Skin of body (tissue), 3 donors: ENCODE measurements around the gene LGR4. TPM values are rescaled to one million over a fixed set of nuclear protein-coding genes. Genes with fewer than 3 reads are reported as not detected.
"Not testable (repeated sequence)": the region's sequence is repeated elsewhere in the genome, so short reads cannot be mapped to it uniquely, and the experiment has no call there.

Experiments
- DNase-seq: peaks from one replicate; lab custom pipeline; 2025; lab: John Stamatoyannopoulos, UW
- small RNA-seq: library from RNA; depleted of rRNA; stranded (forward); fragments of <200 nt; gene quantifications from one replicate; pipeline ENCODE3, GENCODE V24; 2014; ENCODE audit warnings: low replicate concordance
- total RNA-seq: library from RNA; depleted of rRNA; stranded (reverse); fragments of >200 nt; gene quantifications from one replicate; pipeline ENCODE4 v1.2.3, GENCODE V29; 2014

LGR4 gene
- total RNA-seq, 1 donor from 2014 or later = 142 TPM

DNA sequence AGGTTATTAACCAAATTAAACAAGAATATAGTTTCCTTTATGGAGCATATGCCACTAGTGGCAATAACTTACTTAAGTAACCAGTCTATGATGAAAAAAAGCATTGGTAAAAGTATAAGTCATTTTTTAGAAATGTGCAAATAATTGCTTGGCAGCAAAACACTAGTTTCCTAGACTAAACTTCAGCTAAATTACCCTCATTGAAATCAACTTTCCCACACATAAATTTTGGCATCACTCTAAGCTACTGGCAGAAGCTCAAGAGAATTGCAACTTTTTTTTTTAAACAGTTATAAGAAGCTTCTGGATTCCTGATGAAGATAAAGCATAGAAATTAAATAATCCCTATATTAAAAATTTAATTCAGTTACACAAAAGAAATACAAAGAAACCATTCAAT, 122.1 kb downstream of the LGR4 start:
- peak; percentile 32 for DNase-seq

DNA sequence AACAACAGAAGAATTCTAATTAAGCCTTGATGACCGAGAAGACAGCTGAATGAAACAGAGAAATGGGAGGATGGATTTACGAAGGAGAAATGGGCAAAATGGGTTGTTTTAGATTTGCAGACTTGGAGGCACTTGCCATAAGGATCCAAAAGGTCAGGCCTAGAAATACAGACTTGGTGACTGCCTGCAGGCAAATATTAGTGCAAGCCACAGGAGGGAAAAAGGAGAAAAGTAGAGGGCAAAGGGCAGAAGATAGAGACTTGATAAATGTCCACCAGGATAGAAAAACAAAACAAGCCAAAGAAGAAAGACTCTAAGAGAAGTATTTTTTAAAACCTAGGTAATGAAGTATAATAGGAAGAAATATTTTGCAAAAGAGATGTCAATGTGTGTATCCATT, 122.7 kb downstream of the LGR4 start:
- no peak for DNase-seq

DNA sequence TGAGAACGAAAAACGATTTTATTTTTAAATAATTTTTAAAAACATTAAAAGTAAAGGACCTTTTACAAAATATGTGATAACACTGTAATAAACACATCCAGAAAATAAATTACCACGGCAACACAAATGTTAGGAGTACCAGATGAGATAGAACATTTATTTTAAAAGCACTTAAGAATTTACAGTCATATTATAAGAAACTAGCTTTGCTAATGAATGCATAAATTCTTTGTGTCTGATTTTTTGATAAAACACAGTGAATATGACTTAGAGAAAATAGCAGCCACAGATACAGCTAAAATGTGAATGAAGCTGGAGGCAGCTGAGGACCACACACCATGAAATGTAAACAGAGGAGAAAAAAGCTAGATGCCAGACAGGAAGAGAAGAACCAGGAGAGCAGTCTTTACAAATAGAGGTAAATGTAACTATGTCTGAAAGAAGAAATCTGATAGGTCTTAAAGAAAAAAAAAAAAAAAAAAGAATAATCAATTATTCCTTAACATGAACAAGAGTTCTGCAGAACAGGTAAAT, 124.2 kb downstream of the LGR4 start:
- no peak for DNase-seq

DNA sequence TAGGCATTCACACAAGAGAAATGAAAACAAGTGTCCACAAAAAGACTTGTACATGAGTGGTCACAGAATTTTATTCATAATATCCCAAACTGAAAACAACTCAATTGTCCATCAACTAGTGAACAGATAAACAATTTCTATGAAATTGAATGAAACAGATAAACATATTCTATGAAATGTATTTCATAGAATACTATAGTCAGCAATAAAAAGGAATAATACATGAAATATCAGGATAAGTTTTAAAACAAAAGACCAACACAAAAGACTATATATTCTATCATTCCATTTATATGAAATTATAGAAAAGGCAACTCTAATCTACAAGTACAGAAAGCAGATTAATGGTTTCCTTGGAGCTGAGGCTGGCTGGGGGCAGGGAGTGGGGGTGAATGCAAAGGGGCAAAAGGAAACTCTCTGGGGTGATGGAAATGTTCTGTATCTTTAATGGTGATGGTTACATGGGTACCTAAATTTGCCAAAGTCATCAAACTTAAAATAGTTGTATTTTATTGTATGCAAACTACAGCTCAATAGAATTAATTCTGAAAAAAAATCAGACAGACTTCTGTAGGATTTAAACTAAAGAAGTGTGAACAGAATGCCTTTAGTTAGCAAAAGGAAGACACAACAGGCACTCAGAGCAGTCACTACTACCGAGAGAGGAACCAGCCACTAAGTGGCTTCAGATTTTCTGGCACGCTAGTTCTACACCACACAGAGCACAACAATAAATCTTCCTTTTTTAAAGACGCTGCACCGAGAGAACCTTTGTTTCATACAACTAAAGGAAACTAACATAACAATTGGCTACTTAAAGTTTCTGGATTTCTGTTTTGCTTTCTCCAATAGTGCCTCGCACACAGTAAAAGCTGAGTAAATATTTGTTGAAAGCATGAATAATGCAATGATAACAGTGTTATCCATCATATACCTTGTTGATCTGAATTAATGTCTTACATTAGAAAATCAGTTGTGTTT, 124.9 kb downstream of the LGR4 start:
- no peak for DNase-seq

DNA sequence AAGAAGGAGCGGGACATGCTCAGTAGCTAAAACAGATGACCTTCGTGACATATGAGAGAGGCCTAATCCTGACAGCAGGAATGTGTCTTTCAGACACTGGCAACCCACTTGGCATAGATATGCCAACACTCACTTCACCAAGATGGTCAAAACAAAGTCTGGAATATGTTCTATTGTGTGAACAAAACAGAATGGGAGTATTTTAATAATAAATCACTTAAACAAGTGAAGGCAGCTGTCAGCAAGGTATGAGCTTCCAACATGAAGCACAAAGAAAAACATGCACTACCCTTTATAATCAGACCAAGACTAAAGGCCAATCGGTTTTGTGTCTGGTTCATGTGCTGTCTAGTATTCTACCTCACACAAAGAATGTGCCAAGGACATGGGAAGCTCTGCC, 132.6 kb downstream of the LGR4 start:
- DNase-seq = no peak

DNA sequence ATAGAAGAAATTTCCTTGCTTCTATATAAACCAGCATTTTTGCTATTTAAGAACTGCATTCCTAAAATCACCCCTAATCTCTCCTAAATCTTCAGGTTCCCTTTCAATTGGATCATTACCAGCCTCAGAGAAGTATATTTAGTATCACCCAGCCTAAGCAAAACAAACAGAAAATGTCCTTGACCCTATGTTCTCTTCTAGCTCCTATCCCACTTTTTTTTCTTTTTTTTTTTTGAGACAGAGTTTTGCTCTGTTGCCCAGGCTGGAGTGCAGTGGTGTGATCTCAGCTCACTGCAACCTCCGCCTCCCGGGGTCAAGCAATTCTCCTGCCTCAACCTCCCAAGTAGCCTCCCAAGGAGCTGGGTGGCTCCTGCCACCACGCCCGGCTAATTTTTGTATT, 137.8 kb downstream of the LGR4 start:
- DNase-seq = not testable (repeated sequence)

DNA sequence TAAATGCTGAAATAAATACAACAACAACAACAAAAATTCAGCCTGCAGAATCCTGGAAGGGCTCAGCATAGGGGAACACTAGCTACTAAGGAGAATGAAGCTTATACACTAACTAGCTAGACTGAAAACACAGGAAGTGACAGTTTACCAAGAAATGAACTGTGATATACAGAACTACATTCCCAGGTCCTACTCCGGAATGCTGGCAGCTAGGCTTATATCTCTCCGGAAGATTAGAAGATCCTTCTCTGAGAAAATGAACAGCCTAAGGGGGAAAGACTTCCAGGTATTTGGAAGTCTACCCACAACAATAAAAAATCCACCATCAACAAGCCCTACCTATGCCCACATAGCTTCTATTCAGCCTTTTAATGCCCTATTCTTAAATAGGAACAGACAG, 140.6 kb downstream of the LGR4 start:
- DNase-seq = no peak

DNA sequence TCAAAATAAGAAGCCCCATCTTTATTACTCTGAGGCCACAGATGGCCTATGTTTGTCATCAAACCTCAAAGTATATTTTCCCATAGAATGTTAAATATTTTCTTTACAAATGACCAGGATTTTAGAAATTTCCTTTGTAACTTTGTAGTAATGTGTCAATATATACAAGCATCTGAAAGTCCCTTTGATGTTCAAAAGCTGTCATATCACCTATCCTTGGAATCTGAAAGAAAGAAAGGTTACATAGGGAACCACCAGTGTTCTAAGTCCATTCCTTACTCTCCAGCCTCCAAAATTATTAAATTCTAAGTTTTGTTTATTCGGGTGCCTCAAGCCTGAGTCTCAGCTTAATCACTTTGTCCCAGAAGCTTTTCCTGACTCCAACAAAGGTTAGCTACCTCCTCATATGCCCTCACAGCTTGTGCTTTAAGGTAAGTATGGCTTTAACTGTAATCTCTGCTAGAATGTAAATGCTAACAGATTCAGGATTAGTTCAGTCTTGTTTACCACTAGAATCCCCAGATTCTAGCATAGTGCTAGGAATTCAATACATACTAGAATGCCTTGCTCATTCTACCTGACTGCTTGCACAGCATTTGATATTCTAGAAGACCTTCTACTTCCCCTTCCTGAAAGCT, 141.8 kb downstream of the LGR4 start:
- DNase-seq = no peak

DNA sequence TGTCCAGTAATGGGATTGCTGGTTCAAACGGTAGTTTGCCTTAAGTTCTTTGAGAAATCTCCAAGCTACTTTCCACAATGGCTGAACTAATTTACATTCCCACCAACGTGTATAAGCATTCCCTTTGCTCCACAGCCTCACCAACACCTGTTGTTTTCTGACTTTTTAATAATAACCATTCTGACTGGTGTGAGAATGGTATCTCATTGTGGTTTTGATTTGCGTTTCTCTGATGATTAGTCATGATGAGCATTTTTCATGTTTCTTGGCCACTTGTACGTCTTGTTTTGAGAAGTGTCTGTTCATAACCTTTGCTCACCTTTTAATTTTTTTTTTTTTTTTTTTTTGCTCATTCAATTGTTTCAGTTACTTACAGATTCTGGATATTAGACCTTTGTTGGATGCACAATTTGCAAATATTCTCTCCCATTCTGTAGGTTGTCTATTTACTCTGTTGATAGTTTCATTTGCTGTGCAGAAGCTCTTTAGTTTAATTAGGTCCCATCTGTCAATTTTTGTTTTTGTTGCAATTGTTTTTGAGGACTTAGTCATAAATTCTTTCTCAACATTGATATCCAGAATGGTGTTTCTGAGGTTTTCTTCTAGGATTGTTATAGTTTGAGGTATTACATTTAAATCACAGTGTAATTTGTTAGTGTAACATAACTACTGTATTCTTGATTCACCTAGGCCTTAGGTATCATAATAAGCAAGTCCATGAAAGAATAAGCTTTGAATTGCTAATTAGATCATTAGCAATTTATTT, 142.5 kb downstream of the LGR4 start:
- no peak for DNase-seq

DNA sequence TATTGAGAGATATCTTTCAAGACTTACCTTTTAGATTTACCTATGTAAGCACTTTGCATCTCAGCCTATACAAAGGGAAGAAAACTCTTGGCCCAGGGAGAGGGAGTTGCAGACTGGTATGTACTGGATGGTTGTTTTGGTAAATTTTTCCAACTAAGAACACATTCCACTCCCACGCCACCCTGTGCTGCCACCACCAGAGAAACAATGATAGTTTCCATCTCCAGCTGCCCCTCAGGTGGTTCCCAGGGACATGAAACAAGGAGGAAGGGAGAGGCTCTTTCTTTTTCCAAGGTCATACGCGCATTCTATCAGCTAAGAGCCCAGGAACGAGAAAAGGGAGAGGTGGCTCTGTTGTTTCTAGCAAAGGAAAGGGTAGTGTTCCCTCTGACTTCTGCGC, 144.0 kb downstream of the LGR4 start:
- no peak for DNase-seq

DNA sequence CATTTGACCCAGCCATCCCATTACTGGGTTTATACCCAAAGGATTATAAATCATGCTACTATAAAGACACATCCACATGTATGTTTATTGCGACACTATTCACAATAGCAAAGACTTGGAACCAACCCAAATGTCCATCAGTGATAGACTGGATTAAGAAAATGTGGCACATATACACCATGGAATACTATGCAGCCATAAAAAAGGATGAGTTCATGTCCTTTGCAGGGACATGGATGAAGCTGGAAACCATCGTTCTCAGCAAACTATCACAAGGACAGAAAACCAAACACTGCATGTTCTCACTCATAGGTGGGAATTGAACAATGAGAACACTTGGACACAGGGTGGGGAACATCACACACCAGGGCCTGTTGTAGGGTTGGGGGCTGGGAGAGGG, 145.5 kb downstream of the LGR4 start:
- DNase-seq = not testable (repeated sequence)

DNA sequence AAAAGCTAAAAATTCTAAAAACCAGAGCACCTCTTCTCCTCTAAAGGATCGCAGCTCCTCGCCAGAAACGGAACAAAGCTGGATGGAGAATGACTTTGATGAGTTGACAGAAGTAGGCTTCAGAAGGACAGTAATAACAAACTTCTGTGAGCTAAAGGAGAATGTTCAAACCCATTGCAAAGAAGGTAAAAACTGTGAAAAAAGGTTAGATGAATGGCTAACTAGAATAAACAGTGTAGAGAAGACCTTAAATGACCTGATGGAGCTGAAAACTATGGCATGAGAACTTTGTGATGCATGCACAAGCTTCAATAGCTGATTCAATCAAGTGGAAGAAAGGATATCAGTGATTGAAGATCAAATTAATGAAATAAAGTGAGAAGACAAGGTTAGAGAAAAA, 150.4 kb downstream of the LGR4 start:
- not testable (repeated sequence) for DNase-seq

DNA sequence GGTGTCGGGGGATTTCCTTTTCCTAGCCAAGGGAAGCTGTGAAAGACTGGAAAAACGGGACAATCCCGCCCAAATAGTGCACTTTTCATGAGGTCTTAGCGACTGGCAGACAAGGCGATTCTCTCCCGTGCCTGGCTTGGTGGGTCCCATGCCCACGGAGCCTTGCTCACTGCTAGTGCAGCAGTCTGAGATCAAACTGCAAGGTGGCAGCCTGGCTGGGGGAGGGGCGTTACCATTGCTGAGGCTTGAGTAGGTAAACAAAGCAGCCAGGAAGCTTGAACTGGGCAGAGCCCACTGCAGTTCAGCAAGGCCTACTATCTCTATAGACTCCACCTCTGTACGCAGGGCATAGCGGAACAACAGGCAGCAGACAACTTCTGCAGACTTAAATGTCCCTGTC, 151.2 kb downstream of the LGR4 start:
- not testable (repeated sequence) for DNase-seq

DNA sequence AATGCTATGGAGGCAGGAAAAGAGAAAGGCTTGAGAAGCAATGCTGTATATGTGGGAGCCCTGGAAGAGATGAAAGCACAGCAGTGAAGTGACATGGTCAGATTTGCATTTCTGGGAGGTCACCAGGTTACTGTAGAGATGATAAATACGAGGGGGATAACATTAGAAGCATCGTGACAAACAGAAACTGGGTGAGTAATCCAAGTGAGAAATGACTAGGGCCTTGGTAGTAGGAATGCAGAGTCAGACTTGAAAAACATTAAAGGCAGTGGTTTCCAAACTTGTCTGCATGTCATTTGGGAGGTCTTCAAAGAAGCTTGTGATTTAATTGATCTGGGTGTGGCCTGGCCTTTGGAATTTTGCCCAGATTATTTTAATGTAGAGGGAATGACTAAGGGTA, 153.5 kb downstream of the LGR4 start:
- no peak for DNase-seq

DNA sequence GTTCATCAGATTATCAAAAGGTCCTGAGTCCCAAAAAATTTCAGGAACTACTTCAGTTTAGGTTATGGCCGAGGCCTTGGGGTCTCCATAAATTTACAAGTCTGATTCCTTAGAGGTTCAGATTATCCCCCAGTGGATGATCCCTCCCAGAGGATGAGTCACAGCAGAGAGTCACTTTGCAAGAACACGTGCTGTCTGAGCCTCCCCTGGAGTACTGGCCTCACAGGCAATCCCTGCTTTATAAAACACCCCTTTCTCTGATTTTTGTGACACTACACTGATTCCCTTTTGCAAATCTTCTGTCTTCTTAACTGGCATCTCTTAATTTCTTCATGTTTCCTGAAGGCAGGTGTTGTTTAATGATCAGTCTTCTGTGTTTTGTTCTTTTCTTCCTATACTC, 154.8 kb downstream of the LGR4 start:
- no peak for DNase-seq

Small RNA genes lying within 50 kb of the gene (small RNA-seq; reads per million reads assigned to genes)
- not detected for gene AC100771.1
- gene MIR8087 = not detected
- gene RNA5SP339 = not detected

Other genes starting within 250 kb of the LGR4 start
- 12.1 TPM for gene CCDC34, start 109.6 kb downstream of the LGR4 start, total RNA-seq
- gene LIN7C, start 34.0 kb upstream of the LGR4 start, total RNA-seq = 55.7 TPM
- 2.9 TPM for gene BDNF, start 227.7 kb upstream of the LGR4 start, total RNA-seq